Subcutaneous abdominal adipose tissue (tissue), 5 donors: Measurements from ENCODE around the gene LILRB5.
"Not testable (repeated sequence)": the region's sequence is repeated elsewhere in the genome, so short reads cannot be mapped to it uniquely, and the experiment has no call there.

Experiments
- H3K27ac ChIP-seq: one replicate; pipeline ENCODE4 v1.7.0; 2013; ENCODE audit warnings: low read depth, mild to moderate bottlenecking, inconsistent platforms, low read length, moderate library complexity
- H3K27me3 ChIP-seq, 5 donors: one replicate each; pipeline ENCODE4 v1.7.0; 2013; ENCODE audit warnings: low read length in 5 of 5, inconsistent platforms in 1 of 5; ENCODE audit not compliant: control insufficient read depth in 5 of 5, insufficient read depth in 4 of 5
- H3K36me3 ChIP-seq, 5 donors: one replicate each; pipeline ENCODE4 v1.7.0; 2013; ENCODE audit warnings: low read length in 5 of 5; ENCODE audit not compliant: control insufficient read depth in 5 of 5, insufficient read depth in 5 of 5
- H3K4me1 ChIP-seq, 5 donors: one replicate each; pipeline ENCODE4 v1.7.0; 2013; ENCODE audit warnings: low read length in 5 of 5, mild to moderate bottlenecking in 3 of 5, moderate library complexity in 1 of 5; ENCODE audit not compliant: control insufficient read depth in 5 of 5, insufficient read depth in 5 of 5
- H3K4me3 ChIP-seq, 5 donors: one replicate each; pipeline ENCODE4 v1.7.0; 2013; ENCODE audit warnings: low read length in 5 of 5, low read depth in 1 of 5
- H3K9ac ChIP-seq, 5 donors: one replicate each; pipeline ENCODE4 v1.7.0; 2013; ENCODE audit warnings: low read length in 5 of 5, mild to moderate bottlenecking in 4 of 5, moderate library complexity in 3 of 5
- H3K9me3 ChIP-seq, 5 donors: one replicate each; pipeline ENCODE4 v1.7.0; 2013; ENCODE audit warnings: low read length in 5 of 5; ENCODE audit not compliant: control insufficient read depth in 5 of 5
- donor health status: healthy.
- donor health status: healthy.
- donor health status: healthy.
- donor health status: healthy.
- donor health status: healthy.

The LILRB5 gene

DNA sequence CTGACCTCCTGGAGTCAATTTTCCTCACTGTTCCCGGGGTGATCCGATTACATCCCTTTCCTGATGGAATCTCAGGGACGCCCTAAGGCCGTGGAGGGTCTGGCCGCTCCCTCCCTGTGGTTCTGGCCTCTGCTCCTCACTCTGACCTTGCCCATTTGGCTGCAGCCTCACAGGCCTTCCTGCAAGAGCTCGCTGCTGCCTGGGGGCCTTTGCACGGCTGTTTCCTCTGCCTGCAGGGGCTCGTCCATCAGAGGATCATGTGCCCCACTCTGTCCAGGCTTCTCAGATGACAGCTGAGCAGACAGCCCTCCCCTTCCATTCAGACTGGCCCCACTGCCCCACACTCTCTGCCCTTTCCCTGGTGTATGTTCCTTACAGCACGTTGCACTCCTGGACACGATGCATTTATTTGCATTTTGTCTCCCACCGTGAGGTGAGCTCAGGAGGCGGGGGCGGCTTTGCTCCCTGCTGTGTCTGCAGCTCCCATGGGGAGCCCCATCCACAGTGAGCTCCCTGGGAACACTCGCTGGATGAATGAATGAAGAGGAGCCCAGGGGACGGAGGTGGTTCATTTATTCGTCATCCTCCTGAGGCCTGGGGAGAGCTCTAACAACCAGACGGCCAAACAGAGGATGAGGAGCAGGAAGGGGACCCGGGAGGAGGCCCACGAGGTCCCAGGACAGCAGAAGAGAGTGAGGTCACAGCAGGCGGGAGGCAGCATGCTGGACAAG, 39.4 kb downstream of the LILRB5 start:
- H3K27me3 ChIP-seq, H3K4me3 ChIP-seq, H3K4me1 ChIP-seq, H3K27ac ChIP-seq, H3K9ac ChIP-seq, H3K9me3 ChIP-seq: not testable (repeated sequence)
- peaks cover 0 to 21% (median 6%) of the 10 kb centered on the region in 5 donors for H3K36me3 ChIP-seq

GRCh38 chr19:54216869-54217268, 40.2 kb downstream of the LILRB5 start:
- Histone ChIP-seq H3K4me3 (no peak overlapping the region), H3K9ac (no peak overlapping the region), H3K27me3 (no peaks in the 10 kb centered on the region), H3K9me3 (no peaks in the 10 kb centered on the region), H3K27ac (no peak overlapping the region), H3K4me1 (no peaks in the 10 kb centered on the region), H3K36me3 (peaks cover 0 to 21% (median 6%) of the 10 kb centered on the region in 5 donors)

GRCh38 chr19:54214734-54215133, 42.3 kb downstream of the LILRB5 start:
- not testable (repeated sequence) for H3K27me3 ChIP-seq, H3K9me3 ChIP-seq, H3K4me3 ChIP-seq, H3K9ac ChIP-seq, H3K27ac ChIP-seq
- H3K36me3 ChIP-seq, result peaks cover 0 to 21% (median 6%) of the 10 kb centered on the region in 5 donors
- H3K4me1 ChIP-seq, result peaks cover 0 to 14% (median 9%) of the 10 kb centered on the region in 5 donors

DNA sequence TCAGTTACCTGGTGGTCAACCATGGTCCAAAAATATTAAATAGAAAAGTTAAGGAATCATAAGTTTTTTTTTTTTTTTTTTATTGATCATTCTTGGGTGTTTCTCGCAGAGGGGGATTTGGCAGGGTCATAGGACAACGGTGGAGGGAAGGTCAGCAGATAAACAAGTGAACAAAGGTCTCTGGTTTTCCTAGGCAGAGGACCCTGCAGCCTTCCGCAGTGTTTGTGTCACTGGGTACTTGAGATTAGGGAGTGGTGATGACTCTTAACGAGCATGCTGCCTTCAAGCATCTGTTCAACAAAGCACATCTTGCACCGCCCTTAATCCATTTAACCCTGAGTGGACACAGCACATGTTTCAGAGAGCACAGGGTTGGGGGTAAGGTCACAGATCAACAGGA, 42.9 kb downstream of the LILRB5 start:
- Histone ChIP-seq H3K36me3 (peaks cover 0 to 19% (median 6%) of the 10 kb centered on the region in 5 donors), H3K4me1 (peaks cover 0 to 19% (median 14%) of the 10 kb centered on the region in 5 donors)
- H3K27me3 ChIP-seq, H3K4me3 ChIP-seq, H3K27ac ChIP-seq, H3K9me3 ChIP-seq, H3K9ac ChIP-seq: not testable (repeated sequence)

DNA sequence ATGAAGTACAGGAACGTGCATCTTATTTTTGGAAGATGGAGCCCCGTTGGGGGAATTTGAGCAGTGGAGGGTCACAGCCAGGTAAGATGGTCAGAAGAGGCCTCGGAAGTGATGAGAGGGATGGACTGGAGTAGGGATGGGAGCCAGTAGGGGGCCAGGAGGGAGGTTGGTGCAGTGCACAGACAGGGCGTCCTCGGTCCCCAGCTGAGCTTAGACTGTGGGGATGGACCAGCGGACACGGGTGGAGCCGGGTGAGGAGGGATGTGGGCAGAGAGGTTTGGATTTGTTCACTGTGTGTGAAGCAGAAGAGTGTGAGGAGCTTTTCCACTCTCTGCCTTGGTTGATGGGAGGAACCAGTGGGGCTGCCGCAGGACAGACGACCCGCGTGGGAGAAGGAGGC, 45.8 kb downstream of the LILRB5 start:
- no peak overlapping the region for H3K9ac ChIP-seq
- no peak overlapping the region for H3K4me3 ChIP-seq
- H3K27me3 ChIP-seq, result no peaks in the 10 kb centered on the region
- peaks cover 3 to 47% (median 29%) of the 10 kb centered on the region in 5 donors for H3K4me1 ChIP-seq
- peaks cover 0 to 23% (median 22%) of the 10 kb centered on the region in 5 donors for H3K36me3 ChIP-seq
- H3K9me3 ChIP-seq, result no peaks in the 10 kb centered on the region
- no peak overlapping the region for H3K27ac ChIP-seq

DNA sequence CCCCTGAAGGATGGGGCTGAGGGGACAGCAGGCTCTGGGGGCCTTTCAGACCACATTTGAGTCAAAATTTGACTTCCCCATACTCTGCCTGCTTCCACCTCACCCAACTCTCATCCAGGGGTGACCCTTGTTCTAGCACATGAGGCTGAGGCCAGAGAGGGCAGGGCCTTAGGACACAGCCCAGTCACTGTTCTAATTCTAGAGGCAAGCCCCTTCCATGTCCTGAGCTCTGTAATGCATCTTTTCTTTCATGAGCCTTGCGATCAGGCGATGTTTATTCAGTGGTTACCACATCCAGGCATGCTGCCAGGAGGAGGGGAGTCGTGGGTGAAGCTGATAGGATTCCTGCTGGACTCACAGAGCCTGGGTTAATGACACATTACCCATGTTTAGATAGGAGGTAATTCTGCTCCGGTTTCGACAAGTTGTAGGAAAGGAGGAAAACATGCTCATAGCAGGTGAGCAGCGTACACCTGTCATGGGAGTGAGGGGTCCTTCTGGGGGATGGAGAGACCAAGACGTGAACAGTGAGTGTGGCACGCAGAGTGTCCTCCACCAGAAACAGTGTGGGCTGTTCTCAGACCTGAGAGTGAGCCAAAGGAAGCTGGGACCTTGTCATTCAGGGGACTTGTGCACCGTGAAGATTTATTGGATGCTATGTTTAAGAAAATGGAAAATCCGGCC, 47.1 kb downstream of the LILRB5 start:
- Histone ChIP-seq H3K4me3 (no peak overlapping the region), H3K9me3 (no peaks in the 10 kb centered on the region), H3K4me1 (peaks cover 3 to 58% (median 39%) of the 10 kb centered on the region in 5 donors), H3K9ac (peak overlapping the region in 3 of 5 donors; percentile 2 to 31 (median 20)), H3K36me3 (peaks cover 3 to 36% (median 34%) of the 10 kb centered on the region in 5 donors), H3K27me3 (no peaks in the 10 kb centered on the region), H3K27ac (no peak overlapping the region)

GRCh38 chr19:54209058-54209810, 47.8 kb downstream of the LILRB5 start:
- Histone ChIP-seq H3K36me3 (peaks cover 7 to 43% (median 41%) of the 10 kb centered on the region in 5 donors), H3K27me3 (no peaks in the 10 kb centered on the region), H3K9ac (peak overlapping the region in 3 of 5 donors; percentile 2 to 31 (median 20)), H3K9me3 (no peaks in the 10 kb centered on the region), H3K4me3 (no peak overlapping the region), H3K4me1 (peaks cover 3 to 65% (median 46%) of the 10 kb centered on the region in 5 donors), H3K27ac (peak overlapping the region; percentile 46)

- peaks cover 3 to 66% (median 51%) of the 10 kb centered on the region in 5 donors for H3K4me1 ChIP-seq
- H3K9ac ChIP-seq, result peak overlapping the region in 1 of 5 donors; percentile 50
- H3K9me3 ChIP-seq, result no peaks in the 10 kb centered on the region
- peak overlapping the region; percentile 46 for H3K27ac ChIP-seq
- peaks cover 7 to 45% (median 42%) of the 10 kb centered on the region in 5 donors for H3K36me3 ChIP-seq
- H3K4me3 ChIP-seq, result no peak overlapping the region
- H3K27me3 ChIP-seq, result no peaks in the 10 kb centered on the region
Measured at GRCh38 chr19:54208784-54209057, 48.4 kb downstream of the LILRB5 start.

DNA sequence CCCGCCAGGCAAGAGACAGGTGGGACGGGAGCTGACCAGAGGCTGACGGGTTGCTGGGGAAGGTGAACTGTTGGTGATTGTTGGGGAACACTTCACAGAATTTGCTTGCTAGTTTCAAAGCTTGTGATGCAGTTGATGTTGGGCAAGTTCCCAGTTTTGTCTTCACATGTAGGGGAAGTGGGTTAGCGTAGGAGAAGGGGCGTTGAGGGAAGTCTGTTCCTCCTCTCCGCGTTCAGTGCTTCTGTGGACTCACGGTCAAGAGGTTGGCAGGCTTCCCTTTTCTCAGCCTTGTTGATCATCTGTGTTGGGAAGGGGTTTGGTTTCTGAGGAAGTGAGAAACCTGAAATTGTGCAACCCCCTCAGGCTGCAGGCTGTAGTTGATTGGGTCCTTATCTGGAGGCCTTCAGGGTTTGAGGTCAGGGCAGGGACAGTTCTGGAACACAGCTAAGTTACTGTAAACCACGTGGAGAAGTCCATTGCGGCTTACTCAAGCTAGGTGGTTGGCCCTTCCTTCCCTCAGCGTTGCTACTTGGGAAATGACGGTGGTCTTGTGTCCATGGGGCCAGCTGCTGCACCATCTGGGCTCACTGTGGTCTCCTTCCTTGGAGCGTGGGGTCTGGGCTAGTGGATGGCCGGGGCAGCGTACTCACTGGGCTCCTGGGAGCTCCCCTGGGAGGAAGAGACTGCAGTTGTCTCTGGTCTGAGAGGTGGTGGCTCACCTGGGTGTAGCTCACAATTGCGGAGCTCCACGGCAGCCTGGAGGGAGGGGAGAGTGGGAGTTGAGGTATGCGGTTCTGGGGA, 48.9 kb downstream of the LILRB5 start:
- Histone ChIP-seq H3K27me3 (no peaks in the 10 kb centered on the region), H3K27ac (peak overlapping the region; percentile 46), H3K36me3 (peaks cover 7 to 51% (median 47%) of the 10 kb centered on the region in 5 donors), H3K4me3 (peak overlapping the region in 1 of 5 donors; percentile 19), H3K9ac (peak overlapping the region in 3 of 5 donors; percentile 35 to 68 (median 50)), H3K9me3 (no peaks in the 10 kb centered on the region), H3K4me1 (peaks cover 3 to 72% (median 56%) of the 10 kb centered on the region in 5 donors)
